ENCODE results near the gene PKP3.

The PKP3 gene

DNA sequence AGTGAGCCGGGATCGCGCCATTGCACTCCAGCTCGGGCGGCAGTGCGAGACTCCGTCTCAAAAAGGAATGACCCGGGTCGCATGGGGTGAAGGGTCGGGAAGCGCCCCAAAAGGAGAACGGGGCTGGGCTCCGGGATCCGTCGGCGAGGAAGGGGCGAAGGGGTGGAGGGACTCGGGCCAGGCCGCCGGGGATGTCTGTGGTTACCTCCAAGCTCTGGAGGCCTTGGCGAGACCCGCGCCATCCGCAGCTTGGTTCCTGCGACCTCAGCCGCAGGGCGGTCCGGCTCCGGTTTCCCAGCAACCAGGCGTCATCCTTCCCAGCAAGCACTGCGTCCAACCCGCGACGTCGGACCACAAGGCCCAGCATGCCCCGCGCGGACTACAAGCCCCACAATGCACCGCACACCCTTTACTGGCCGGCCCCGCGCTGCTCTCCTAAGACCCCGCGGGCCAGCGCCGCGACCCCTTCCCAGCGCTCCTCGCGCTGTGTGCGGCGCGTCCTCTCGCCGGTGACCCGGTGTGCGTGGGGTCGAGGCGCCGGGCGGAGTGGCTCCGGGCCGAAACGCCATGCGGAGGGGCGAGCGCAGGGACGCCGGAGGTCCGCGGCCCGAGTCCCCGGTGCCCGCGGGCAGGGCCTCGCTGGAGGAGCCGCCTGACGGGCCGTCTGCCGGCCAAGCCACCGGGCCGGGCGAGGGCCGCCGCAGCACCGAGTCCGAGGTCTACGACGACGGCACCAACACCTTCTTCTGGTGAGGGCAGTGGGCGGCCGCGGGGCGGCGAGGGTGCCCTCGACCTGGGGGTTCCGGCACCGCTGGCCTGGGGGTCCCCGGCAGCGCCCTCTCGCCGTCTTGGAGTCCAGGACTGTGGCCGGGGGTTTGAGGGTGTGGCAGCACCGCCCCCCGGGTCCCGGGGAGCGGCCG lies 56.1 kb downstream of the PKP3 start, which contains the start of gene PTDSS2:
Gene PTDSS2, plus strand, starts transcription at position 391 of the 920 bp plus-strand sequence. Its CDS starts 177 bp downstream, at position 568.
- peak; percentile 94 for DNase-seq

DNA sequence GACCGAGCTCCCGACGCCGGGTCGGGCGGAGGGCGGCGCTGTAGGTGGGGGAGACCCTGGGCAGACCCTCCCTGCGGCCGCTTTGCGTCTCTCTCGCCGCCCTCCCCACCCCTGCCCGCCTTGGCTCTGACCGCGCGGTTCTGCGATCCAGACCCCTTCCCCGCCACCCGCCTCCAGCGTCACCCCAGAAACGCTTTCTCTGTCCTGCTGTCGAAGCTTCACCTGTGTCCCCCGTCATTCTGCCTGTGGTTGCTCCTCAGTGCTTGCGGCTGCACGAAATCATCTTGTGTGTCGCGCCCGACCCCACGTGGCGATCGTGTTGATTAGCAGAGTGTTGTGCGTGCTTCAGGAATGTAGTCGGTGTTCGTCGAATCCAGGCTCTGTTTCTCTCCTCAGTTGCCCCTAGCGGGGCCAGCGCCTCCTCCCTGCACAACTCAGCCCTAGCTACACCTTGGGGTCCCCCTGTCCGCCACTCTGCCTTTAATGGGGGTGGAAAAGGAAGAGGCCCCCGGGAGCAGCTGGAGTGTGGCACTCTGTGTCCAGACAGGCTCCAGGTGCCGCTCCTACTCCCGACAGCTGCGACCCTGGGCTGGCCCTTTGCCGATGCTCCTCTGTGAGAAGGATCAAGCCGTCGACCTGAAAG lies 56.9 kb downstream of the PKP3 start:
- DNase-seq: peak; percentile 63

DNA sequence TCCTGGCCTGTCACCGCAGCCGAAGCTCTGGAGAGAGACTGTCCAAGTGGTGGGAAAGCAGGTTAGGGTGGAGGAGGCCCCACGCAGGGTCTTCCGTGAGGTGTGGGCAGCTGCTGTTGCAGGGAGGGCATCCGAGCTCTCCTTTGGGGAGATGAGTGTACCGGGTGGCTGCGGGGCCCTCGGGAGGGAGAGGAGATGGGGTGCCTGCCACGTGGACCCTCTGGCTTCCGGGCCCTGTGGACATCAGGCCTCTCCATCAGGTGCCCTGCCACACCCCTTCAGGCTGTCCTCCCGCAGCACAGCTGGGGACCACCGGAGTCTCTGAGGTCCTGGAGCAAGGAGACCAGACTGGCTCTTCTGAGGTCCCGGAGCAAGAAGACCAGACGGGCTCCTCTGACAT lies 57.7 kb downstream of the PKP3 start:
- no peak for DNase-seq

DNA sequence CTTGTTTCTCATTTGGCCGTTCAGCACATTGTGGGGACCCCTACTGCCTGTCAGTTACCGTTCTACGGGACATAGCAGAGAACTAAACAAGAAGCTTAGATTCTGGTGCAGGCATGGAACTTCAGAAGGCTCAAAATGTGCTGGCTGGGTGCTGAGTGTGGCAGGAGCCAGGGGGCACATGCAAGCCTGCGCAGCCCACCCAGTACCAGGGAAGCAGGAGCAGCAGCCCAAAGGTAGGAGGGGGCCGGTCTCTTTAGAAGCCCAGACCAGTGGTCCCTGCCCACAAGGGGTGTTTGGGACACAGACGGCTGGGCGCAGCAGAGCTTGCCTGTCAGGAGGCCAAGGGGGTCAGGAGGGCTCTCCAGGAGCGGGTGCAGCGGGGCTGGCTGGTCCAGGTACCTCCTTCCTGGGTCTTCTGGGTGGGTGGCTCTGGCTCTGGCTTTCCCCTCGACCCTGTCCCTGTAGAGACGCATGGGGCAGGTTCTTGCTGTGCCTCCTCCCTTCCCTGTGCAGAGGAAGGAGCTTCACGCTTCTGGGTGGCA lies 58.3 kb downstream of the PKP3 start:
- DNase-seq: no peak

DNA sequence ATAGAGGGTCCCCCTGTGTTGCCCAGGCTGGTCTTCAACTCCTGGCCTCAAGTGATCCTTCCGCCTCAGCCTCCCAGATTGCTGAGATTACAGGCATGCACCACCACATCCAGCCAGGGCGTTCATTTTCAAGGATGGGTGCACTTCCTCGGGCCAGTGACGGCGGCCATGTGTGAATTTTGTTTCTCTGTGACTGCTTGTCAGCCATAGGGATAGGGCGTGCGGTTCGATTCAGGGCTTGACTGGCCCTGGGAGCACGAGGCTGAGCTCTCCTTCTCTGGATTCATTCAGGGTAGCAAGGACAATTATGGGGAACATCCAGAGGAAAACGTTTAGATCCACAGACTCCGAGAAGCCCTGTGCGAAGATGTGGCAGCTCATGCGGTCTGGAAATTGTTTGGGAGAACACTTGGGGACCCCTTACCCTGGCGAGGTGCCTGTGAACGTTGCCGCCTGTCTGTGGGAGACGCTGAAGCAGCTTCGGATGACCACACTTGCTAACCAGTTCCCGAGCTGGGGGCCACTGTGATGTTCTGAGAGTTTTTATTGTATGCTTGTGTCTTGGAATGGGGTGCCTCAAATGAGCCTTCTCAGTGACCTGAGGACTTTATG lies 59.0 kb downstream of the PKP3 start:
- no peak for DNase-seq

DNA sequence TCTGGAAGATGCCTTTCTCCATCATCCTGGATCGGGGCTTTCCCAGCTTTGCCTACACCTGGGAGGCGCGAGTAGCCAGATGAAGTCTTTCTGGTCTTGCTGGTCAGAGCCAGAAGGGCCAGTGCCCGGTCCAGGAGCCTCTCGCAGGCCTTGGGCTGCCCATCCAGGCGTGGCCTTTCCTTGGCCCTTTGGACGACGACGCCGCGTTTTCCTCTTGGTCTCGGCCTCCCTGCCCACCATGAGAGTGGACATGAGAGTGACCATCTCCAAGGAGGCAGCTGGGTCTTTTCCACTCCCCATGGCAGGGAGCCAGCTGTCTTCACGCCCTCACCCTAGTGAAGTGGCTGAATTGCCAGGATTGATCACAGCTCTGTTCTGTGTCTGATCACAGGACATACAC lies 59.6 kb downstream of the PKP3 start:
- no peak for DNase-seq

DNA sequence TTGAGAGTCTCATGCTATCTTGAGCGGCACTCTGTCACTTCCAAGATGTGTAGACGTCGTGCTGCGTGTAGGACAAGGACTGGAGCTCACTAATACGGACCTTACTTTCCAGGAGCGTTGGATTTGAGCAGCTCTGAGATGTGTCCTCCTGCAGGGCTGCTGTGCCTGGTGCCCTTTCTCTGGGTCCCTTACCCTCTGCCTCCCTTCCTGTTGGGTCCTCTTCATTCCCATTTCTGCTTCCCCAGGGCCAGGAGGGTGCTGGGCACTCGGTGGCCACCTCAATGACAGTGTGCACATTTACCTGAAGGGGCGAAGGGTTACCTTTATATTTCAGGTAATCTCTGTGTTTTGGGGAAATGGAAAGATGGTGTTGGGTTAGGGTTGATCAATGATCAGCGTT lies 60.0 kb downstream of the PKP3 start:
- DNase-seq: no peak
